ENCODE measurements around the gene F11R.

The F11R gene

DNA sequence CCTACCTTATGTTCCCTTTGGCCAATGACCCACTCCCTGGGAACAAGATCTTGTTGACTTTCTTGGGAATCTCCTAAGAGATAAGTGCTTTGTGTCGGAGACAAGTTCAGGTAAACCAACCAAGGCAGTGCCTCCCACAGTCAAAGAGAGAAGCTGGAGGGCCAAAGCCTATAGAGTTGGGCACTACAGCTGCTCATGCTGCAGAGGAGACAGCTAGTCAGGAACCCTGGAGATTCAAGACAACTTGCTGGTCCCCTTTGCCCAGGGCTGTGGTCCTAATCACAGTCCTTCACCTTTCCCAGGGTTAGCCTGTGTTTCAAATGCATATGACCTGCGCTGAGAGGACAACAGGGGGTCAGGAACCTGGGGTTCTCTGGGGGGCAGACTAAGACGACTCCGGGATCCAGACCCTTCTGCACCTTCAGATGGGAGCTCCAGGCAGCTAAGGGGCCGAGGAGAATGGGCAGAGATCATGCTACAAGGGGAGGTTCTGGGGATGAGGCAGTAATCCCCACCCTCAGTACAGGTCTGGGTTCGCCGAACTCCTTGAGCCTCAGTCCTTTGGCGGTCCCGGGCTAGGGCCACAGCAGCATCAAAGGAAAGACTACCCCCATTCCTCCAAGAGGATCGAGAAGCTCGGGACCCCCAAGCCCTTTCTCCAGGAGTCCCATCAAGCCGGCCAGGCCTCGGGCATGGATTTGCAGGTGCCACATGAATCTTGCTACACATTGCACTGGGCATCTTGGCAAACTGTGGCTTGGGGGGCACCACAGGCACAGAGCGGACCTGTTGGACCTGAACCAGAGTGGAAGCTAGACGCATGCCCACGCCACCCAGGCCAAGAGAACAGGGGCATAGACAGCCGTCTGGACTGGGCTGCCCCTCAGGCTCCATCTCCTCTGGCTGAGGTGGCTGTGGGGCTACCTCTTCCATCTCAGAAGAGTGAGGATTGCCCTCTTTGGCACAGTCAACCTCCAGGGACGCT is 26.8 kb upstream of the F11R start:
- TF ChIP-seq, protein P1, sequence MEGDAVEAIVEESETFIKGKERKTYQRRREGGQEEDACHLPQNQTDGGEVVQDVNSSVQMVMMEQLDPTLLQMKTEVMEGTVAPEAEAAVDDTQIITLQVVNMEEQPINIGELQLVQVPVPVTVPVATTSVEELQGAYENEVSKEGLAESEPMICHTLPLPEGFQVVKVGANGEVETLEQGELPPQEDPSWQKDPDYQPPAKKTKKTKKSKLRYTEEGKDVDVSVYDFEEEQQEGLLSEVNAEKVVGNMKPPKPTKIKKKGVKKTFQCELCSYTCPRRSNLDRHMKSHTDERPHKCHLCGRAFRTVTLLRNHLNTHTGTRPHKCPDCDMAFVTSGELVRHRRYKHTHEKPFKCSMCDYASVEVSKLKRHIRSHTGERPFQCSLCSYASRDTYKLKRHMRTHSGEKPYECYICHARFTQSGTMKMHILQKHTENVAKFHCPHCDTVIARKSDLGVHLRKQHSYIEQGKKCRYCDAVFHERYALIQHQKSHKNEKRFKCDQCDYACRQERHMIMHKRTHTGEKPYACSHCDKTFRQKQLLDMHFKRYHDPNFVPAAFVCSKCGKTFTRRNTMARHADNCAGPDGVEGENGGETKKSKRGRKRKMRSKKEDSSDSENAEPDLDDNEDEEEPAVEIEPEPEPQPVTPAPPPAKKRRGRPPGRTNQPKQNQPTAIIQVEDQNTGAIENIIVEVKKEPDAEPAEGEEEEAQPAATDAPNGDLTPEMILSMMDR (IDR thresholded peaks at IDR 0.05; ENCODE audit: control insufficient read depth, extremely low read depth, insufficient read depth): no peak
- DNase-seq (ENCODE audit: low read depth): no peak
- H3K4me3 ChIP-seq (ENCODE audit: low read depth, low read length): no peak overlapping the region

DNA sequence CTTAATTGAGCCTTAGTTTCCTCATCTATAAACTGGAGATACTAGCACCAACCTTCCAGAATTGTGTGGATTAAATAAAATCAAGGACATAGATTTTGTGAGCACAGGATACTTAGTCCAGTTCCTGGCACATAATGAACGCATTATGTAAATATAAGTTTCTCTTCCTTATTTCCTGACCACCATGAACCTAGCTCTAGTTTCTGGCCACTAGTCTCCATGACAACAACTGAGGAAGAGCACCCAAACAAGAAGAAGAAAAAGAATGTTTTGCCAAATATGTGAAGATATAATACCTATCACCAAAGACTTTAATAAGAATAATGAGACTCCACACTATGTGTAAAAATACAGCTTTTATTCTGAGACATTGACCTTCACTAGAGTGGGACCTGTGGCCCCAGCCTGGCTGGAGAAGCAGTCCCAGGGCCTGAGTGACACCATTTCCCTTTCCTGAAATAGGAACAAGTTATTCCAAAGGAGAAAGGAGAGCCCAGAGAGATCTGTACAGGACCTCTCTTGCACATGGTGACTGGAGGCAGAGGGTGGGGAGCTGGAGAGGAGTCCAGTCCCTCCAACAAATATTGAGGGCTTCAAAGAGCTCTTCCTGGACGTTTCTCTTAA is 25.8 kb upstream of the F11R start:
- no peak for DNase-seq (ENCODE audit: low read depth)
- peak overlapping the region; percentile 94 for H3K4me3 ChIP-seq (ENCODE audit: low read depth, low read length)
- TF ChIP-seq, protein P1 (IDR thresholded peaks at IDR 0.05; ENCODE audit: control insufficient read depth, extremely low read depth, insufficient read depth): no peak

GRCh38 chr1:161045736-161046604 is 25.0 kb upstream of the F11R start, which contains the start of gene USF1:
Gene USF1 (minus strand): TSS chr1:161045977. CDS start chr1:161043275, 2,702 bp downstream.
- TF ChIP-seq, protein P1 (IDR thresholded peaks at IDR 0.05; ENCODE audit: control insufficient read depth, extremely low read depth, insufficient read depth): no peak
- DNase-seq (ENCODE audit: low read depth): peak; percentile 86
- H3K4me3 ChIP-seq (ENCODE audit: low read depth, low read length): peak within 1 kb of the TSS; percentile 94

DNA sequence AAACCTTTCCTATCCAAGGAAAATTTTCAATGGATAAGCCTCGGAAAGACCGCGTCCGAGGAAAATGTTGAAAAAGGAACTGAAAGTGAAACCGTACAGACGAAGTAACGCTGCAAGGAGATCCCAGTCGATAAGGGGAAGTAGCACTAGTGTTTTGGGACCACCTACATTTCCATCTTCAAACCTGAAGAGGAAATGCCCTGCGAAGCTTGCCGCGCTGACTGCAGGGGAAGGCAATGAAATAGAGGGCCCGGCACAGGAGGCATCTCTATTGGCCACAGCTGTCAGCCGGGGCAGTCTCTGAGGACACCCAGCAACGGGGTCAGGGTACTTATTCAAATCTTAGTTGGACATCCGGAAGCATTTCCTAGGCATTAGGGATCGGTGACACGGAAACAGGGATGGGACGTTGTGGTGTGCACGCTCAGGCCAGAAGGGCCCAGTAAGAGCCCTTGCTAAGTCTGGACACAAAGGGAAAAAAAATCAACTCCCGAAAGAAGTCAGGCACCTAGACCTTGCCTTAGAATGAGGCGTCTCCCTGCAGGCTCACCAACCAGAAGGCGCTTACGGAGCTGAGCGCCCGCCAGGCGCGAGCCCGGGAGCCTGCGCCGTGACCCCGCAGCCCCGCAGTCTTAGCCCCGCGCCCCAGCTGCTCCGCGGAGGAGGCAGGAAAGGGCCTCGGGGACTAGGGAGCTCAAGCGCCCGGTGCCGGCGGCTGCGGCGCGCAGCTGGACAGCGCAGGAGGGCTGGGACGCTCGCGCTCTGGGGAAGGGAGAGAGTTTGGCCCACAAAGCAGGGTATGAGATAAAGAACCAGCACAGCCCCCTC is 24.2 kb upstream of the F11R start:
- TF ChIP-seq, protein P1 (IDR thresholded peaks at IDR 0.05; ENCODE audit: control insufficient read depth, extremely low read depth, insufficient read depth): no peak
- DNase-seq (ENCODE audit: low read depth): peak; percentile 59
- H3K4me3 ChIP-seq (ENCODE audit: low read depth, low read length): peak overlapping the region; percentile 94

DNA sequence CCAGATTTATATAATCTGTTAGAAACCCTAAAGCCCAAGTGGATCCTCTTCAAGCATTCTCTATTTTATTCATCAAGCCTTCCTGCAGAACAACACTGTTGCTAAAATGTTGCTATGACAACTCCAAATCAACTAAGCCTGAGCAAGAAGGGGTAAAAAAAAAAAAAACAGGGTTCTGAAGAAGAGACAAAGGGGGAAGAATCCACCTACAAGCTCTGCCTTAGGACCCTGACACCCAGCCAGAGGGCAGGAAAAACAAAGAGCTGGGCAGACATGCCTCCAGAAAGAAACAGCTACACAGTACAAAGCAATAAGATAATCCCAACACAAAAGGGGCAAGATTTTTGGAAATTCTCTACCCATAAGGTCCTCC is 23.6 kb upstream of the F11R start:
- peak overlapping the region; percentile 94 for H3K4me3 ChIP-seq (ENCODE audit: low read depth, low read length)
- TF ChIP-seq, protein P1 (IDR thresholded peaks at IDR 0.05; ENCODE audit: control insufficient read depth, extremely low read depth, insufficient read depth): no peak
- no peak for DNase-seq (ENCODE audit: low read depth)

- H3K4me3 ChIP-seq (ENCODE audit: low read depth, low read length): peak overlapping the region; percentile 93
- TF ChIP-seq, protein P1 (IDR thresholded peaks at IDR 0.05; ENCODE audit: control insufficient read depth, extremely low read depth, insufficient read depth): no peak
- no peak for DNase-seq (ENCODE audit: low read depth)
Observed at GRCh38 chr1:161039546-161039945, 18.6 kb upstream of the F11R start.
